Caki2 (cell line): ENCODE results near the gene PITPNM1. TPM values are rescaled to one million over a fixed set of nuclear protein-coding genes. Genes with fewer than 3 reads are reported as not detected.
"Not testable (repeated sequence)": the region's sequence is repeated elsewhere in the genome, so short reads cannot be mapped to it uniquely, and the experiment has no call there.

Source experiments
- DNase-seq: peaks from one replicate; pipeline ENCODE4 v3.0.0-alpha.2; 2015; ENCODE audit warnings: low read depth
- in situ Hi-C: cut with HindIII; loops from 2 replicates; pipeline ENCODE4 v1.10.0; 2016; ENCODE audit warnings: low sequenced_read_pairs, low pct_unique_long_range_greater_than_20kb, mixed read lengths
- total RNA-seq: library from RNA; depleted of rRNA; stranded (reverse); fragments of >200 nt; shearing (Covaris generic); gene quantifications from 2 replicates; pipeline ENCODE4 v1.2.3, GENCODE V29; 2014; ENCODE audit warnings: low replicate concordance

Gene PITPNM1
- total RNA-seq, 1 experiment from 2014 or later = 48.4 TPM

DNA sequence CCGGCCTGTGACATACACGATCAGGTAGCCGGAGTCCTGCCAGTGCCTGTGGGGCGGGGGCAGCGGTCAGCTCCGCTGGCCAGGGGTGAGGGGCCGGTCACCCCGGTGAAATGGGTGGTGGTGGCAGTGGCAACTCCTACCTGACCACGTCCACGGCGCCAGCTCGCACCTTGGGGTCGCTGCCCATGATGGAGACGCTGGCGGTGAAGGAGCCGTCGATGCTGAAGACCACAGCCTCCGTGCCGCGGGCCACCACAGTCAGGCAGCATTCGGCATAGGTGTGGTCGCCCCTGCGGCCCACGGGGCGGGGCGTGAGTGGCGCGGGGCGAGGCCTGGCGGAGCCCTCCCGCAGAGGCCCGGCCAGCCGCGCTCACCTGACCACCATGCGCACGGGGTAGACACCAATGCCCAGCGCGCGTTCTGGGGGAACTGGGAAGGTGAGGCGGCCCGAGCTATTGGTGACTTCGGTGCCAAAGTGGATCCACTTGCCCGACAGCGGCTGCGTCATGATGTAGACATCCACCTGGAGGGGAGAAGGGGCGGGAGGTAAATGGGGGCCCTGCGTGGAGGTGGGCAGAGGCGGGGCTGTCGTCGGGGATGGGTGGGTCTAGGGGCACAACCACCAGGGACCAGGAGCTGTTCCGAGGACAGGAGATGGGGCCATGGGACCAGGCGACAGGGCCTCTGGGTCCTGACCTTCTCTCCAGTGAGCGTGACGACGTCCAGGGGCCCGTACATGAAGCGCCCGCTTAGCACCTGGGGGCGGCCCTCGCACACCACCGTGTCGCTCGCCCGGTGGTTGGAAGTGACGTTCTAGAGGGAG, 11.4 kb downstream of the PITPNM1 start:
- DNase-seq = no peak
- in situ Hi-C loops = no loop called here

GRCh38 chr11:67492801-67493547, 12.2 kb downstream of the PITPNM1 start:
- in situ Hi-C loops = no loop called here
- no peak for DNase-seq

DNA sequence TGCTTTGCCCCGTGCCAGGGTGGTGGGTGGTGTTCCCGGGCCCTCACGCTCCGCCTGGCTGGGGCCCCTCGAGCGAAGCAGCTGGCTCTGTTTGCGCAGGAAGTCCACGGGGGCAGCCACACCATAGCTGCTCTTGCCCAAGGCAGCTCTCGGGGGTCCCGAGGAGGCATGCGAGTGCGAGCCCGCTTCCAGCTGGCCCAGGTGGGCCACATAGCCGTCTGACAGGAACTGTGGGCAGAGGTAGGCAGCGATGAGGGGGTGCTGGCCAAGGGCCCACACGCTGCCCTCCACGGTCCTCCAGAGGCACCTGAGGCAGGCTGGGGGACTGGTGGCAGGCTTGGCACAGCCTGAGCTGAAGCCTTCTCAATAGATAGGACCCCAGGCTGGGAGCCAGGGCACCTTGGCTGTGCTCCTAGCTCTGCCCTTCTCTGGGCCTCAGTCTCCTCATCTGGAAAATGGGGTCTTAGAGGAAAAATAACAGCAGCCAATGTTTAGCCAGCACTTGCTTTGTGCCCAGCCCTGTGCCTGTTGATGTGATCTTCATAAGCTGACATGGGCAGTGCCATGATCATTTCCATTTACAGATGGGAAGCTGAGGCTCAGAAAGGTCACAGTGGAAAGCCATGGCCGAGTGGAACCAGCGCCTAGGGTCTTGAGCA, 13.0 kb downstream of the PITPNM1 start:
- in situ Hi-C loops = no loop called here
- DNase-seq = no peak

DNA sequence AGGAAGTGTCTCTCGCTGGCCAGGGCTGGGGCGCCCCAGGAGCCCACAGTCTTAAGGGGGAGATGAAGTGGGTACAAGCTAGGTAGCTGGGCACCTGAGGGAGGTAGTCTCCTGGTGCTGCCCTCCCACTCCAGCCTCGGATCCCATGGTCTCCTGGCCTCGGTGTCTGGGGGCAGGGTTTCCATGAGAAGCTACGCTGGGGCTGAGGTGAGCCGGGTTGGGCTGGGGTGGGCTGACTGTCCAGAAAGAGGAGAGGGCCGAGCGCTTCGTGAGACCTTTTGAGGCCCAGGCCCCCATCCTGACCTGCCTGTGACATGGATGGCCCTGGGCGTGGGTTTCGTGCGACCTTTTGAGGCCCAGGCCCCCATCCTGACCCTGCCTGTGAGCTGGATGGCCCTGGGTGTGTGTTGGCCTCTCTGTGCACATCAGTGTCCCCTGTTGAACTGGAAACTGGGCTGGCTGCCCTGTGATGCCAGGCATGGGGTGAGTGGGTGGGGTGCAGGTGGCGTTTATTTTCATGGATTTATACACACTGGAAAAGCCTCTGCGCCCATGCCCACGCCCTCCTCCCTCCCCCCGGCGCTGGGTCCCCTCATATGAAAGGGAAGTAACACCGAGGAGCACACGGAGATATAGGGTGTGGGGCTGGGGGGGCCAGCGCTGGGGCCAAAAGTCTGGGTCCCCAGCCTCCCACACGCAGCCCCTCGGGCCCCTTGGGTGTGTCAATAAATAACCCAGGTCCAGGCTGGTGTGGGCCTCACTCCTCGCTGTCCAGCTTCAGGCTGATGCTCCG, 13.7 kb downstream of the PITPNM1 start:
- in situ Hi-C loops = no loop called here
- no peak for DNase-seq

DNA sequence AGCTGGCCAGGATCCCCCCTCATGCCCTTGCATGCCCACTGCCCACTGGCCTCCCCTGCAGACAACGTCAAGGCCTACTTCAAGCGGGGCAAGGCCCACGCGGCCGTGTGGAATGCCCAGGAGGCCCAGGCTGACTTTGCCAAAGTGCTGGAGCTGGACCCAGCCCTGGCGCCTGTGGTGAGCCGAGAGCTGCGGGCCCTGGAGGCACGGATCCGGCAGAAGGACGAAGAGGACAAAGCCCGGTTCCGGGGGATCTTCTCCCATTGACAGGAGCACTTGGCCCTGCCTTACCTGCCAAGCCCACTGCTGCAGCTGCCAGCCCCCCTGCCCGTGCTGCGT, 14.5 kb downstream of the PITPNM1 start:
- in situ Hi-C loops = no loop called here
- DNase-seq = no peak

DNA sequence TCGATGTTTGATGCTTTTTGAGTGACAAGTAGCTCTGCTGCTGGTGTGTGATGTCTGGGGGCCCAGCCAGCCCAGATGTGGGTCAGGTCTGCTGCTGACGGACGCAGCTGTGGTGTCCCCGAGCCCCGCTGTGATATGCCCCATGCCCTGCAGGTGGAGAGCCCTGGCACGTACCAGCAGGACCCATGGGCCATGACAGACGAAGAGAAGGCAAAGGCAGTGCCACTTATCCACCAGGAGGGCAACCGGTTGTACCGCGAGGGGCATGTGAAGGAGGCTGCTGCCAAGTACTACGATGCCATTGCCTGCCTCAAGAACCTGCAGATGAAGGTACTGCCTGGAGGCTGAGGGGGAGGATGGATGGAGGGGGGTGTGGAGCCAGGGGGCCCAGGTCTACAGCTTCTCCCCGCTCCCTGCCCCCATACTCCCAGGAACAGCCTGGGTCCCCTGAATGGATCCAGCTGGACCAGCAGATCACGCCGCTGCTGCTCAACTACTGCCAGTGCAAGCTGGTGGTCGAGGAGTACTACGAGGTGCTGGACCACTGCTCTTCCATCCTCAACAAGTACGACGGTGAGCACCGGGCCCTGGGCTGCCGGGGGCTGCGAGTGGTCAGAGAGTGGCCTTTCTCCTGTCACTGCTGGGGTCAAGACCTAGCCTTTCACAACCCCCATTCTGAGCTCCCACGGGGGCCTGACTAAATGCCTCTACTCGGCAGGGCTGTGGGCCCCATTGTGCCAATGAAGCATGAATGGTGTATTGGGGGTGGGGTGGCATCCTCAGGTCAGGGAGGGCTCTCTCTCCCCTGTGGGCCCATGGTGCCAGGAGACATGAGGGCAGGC, 15.1 kb downstream of the PITPNM1 start:
- no peak for DNase-seq
- in situ Hi-C loops = no loop called here

GRCh38 chr11:67489203-67489884, 15.8 kb downstream of the PITPNM1 start:
- in situ Hi-C loops = no loop called here
- no peak for DNase-seq

DNA sequence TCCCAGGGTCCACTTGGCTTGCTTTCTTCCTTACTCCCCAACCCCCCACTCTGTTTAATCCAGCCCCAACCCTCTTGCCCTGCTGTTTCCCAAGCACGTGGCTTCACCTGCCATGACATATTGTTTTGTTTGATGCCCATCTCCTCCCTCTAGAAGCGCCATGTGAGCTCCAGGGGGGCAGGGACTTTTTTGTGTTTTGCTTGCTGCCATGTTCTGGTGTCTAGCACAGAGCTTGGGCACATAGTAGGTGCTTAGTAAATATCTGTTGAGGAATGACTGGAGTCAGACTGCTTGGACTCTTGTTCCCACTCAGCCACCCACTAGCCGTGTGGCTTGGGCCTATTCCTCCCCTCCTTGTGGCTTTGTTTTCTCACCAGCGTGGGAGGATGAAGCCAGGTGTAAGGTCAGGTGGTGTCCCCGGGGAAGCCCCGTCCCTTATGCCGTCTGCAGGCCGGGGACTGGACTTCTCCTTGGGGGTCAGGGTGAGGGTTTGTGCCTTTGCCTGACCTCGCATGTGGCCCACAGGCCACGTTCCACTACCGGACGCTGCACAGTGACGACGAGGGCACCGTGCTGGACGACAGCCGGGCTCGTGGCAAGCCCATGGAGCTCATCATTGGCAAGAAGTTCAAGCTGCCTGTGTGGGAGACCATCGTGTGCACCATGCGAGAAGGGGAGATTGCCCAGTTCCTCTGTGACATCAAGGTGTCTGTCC, 18.5 kb downstream of the PITPNM1 start:
- DNase-seq = no peak
- in situ Hi-C loops = no loop called here

GRCh38 chr11:67485873-67486361, 19.2 kb downstream of the PITPNM1 start:
- DNase-seq, in situ Hi-C loops: not testable (repeated sequence)

DNA sequence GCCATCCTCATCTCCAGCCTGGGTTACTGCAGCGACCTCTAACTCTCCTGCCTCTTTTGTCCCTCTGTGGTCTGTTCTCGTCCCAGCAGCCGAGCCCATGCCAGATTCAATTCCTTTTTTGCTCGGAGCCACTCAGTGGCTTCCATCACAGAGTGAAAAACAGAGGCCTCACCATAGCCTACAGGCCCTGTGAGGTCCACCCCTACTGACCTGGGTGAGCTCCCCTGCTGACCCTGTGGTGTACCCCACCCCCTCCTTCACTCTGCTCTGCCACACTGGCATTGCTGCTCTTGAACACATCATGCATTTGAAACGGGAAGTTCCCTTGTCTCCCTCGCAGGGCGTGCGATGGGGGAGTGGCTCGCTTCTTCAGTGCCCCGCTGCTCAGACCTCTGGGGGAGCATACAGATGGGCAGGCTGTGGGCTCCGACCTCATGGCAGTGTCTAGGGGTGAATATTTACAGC, 20.3 kb downstream of the PITPNM1 start:
- in situ Hi-C loops = no loop called here
- no peak for DNase-seq

DNA sequence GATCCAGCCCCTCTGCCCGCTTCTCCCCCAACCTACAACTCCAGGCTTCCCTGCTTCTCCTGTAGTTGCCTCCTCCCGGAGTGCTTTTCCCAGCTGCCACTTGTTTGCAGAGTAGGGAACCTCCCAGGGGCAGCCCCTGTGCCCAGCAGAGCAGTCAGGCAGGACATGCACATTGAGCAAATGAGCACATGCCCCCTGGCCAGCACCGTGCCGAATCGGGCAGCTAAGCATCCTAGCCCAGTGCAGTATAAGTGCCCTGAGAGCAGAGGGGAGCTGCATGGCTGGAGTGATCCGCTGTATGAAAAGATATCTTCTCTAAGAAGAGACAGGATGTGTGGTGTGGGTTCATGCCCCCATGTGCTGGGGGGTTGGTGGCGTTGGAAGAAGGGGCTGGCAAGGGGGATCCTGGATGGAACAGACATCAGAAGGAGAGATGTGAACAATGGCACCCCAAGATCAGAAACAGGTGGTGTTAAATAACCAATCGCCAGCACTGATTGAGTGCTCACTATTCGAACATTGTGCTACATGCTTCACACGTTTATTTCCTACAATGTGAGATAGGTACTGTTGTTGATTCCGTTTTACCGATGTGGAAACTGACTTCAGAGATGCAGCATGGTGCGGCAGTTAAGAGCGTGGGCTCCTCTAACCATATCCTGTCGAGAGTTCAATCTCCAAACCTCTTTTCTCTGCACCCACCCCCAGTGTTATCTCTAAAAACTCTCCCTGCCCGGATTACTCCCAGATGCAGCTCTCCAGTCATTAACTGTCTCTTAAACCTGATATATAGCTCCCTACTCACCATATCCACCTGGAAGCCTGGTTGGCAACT, 21.1 kb downstream of the PITPNM1 start:
- DNase-seq = no peak
- in situ Hi-C loops = no loop called here

DNA sequence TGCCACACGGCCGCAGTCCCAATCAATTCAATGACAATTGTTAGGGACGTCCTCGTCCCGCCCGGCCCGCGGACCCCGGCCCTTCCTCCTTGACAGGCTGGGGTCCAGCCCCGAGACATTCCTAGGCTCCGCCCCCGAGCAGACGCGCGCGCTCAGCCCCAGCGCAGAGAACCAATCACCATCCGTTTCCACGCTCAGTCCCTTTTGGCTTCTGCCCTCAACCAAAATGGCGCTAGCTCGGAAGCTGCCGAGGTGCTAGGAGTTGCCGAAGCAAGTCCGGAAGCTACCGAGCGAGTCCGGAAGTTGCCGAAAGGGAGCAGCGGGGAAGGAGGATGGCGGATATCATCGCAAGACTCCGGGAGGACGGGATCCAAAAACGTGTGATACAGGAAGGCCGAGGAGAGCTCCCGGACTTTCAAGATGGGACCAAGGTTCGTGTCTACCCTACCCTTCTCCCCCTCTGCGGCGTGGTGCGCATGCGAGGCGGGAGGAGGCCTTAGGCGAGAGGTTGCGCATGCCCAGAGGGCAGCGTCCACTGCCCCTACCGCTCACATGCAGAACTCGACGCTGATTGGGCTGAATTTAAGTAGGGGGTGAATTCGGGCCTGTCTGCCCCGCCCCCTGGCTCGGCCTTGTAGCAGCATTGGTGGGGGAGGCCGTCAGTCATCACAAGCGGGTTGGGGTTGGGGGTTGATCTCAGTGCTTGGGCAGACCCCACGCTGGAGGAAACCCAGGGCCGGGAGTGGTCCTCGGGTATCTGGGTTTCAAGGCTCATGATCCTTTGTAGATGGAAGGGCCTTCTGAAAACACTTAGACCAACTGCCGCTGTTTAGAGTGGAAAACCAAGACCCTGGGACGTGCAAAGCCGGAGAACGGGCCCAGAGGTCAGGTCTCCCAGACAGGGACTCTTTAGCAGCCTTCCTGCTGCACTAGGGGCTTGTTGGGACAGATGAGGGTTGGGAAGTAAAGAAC, 22.1 kb downstream of the PITPNM1 start, which contains the start of gene AIP:
Gene AIP, plus strand, starts transcription at position 200 of the 972 bp plus-strand sequence. Its CDS starts 133 bp downstream, at position 333.
- in situ Hi-C loops = no loop called here
- peak; percentile 94 for DNase-seq

DNA sequence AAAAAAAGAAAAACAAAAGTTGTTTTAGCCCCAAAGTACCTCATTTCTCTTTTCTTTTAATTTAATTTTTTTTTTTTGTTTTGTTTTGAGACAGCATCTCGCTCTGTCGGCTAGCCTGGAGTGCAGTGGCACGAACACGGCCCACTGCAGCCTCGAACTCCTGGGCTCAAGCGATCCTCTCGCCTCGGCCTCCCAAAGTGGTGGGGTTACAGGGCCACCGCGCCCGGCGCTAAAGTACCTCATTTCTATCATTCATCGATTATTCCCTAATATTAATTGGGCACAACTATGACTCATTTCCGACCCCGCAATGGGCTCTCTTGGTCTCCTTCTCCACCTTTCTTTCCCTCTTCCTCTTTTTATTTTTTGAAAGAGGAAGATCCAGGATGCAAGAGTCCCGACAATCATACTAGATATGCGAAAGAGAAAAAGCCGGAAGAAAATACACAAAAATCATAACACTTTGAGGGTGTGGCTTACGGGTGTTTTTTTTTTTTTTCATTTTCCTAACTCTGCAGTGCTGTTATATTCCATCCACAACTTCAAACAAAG, 22.8 kb downstream of the PITPNM1 start:
- in situ Hi-C loops = no loop called here

More for the DNA sequence above, 22.8 kb downstream of the PITPNM1 start:
- no peak for DNase-seq
